HepG2 (cell line): ENCODE results near the gene NAA35. TPM values are rescaled to one million over a fixed set of nuclear protein-coding genes. Genes with fewer than 3 reads are reported as not detected.

ENCODE experiments used
- ATAC-seq: fragments of 200-7000 bp; cut with Tn5 transposase; 3 replicates; pipeline ENCODE4 v1.9.1; 2020; ENCODE audit warnings: mild to moderate bottlenecking, moderate library complexity
- BruUV-seq: library from RNA; stranded (reverse); fragments of 400-500 nt; replicated peaks from 2 replicates; lab custom pipeline; 2021; lab: Mats Ljungman, UMichigan
- CTCF ChIA-PET: fragments of 300-600 bp; formaldehyde crosslinking; extraction: SDS; loops from one replicate; lab custom pipeline; 2021; ENCODE audit warnings: low total read pairs, inconsistent platforms, low intra/inter-chr PET ratio; lab: Yijun Ruan, JAX
- POLR2A ChIA-PET: fragments of 350-600 bp; sonication (Branson Sonifier 250); formaldehyde crosslinking; loops from one replicate; lab custom pipeline; 2020; ENCODE audit warnings: antibody characterized with exemption, inconsistent platforms; lab: Yijun Ruan, JAX
- DNase-seq: peaks from one replicate; pipeline ENCODE4 v3.0.0-alpha.2; 2015; ENCODE audit warnings: low spot score
- FAIRE-seq: peaks from 3 replicates; lab custom pipeline; 2011; peaks lifted over from hg19 to GRCh38; lab: Jason Lieb, UNC
- H2AFZ ChIP-seq: one replicate; pipeline ENCODE4 v1.6.1; 2011; ENCODE audit warnings: low read length, inconsistent platforms
- H3K27ac ChIP-seq: fragments of 300-600 bp; 3 replicates; pipeline ENCODE4 v1.8.0; 2011; ENCODE audit warnings: mixed run types, mild to moderate bottlenecking, mixed read lengths, low read length, inconsistent platforms; ENCODE audit not compliant: insufficient read depth; ENCODE audit errors: extremely low read length
- H3K27me3 ChIP-seq, 2 experiments: fragments of 200-600 bp in 1 of 2; 2 replicates in 1 of 2; 3 replicates in 1 of 2; pipeline versions ENCODE4 v1.6.0 to v1.8.0; 2011; ENCODE audit warnings: low read length in 2 of 2, mild to moderate bottlenecking in 2 of 2, moderate library complexity in 2 of 2, inconsistent platforms in 1 of 2; ENCODE audit not compliant: insufficient read depth in 2 of 2, control insufficient read depth in 1 of 2
- H3K36me3 ChIP-seq, 2 experiments: fragments of 200-600 bp in 1 of 2; replicated peaks in 1 of 2; 2 replicates in 1 of 2; 3 replicates in 1 of 2; pipeline versions ENCODE4 v1.5.1 to v1.8.0; 2011; ENCODE audit warnings: low read length in 2 of 2, inconsistent platforms in 1 of 2; ENCODE audit not compliant: insufficient read depth in 2 of 2, control insufficient read depth in 1 of 2
- H3K4me1 ChIP-seq: 2 replicates; pipeline ENCODE4 v1.5.1; 2012; ENCODE audit warnings: low read length, inconsistent platforms; ENCODE audit not compliant: insufficient read depth
- H3K4me2 ChIP-seq: 2 replicates; pipeline ENCODE4 v1.6.0; 2011; ENCODE audit warnings: low read depth, low read length, inconsistent platforms
- H3K4me3 ChIP-seq, 3 experiments: fragments of 200-600 bp in 1 of 3; sonication (generic), shearing (Covaris generic) in 1 of 3; replicated peaks in 1 of 3; 2 replicates each; pipeline ENCODE4 v1.5.1; 2011 to 2016; ENCODE audit warnings: low read length in 3 of 3, inconsistent platforms in 2 of 3, low read depth in 2 of 3, mild to moderate bottlenecking in 2 of 3, control low read depth in 1 of 3, mixed read lengths in 1 of 3; ENCODE audit not compliant: insufficient read depth in 1 of 3
- H3K79me2 ChIP-seq: one replicate; pipeline ENCODE4 v1.6.1; 2011; ENCODE audit warnings: low read length, inconsistent platforms; ENCODE audit not compliant: insufficient read depth
- H3K9ac ChIP-seq: 2 replicates; pipeline ENCODE4 v1.6.0; 2011; ENCODE audit warnings: mild to moderate bottlenecking, low read depth, low read length, inconsistent platforms; ENCODE audit not compliant: insufficient read depth
- H3K9me3 ChIP-seq: 2 replicates; pipeline ENCODE4 v1.5.1; 2012; ENCODE audit warnings: mild to moderate bottlenecking, low read length
- H4K20me1 ChIP-seq: 2 replicates; pipeline ENCODE4 v1.6.0; 2011; ENCODE audit warnings: inconsistent platforms, mild to moderate bottlenecking, low read length, moderate library complexity; ENCODE audit not compliant: insufficient read depth
- ADNP ChIP-seq: sonication (generic); formaldehyde crosslinking; IDR thresholded peaks from 2 replicates; pipeline ENCODE4 v1.4.0; 2020; ENCODE audit warnings: missing genetic modification reagents
- CEBPB ChIP-seq: IDR thresholded peaks from 2 replicates; pipeline ENCODE4 v1.6.1; 2011; ENCODE audit warnings: low read depth, low read length, improper control_type of control experiment, borderline replicate concordance
- HOXA9 ChIP-seq: sonication (generic); formaldehyde crosslinking; IDR thresholded peaks from 2 replicates; pipeline ENCODE4 v1.8.1; 2022; ENCODE audit warnings: missing genetic modification reagents, mild to moderate bottlenecking, moderate library complexity, borderline replicate concordance
- JARID2 ChIP-seq: sonication (generic); formaldehyde crosslinking; IDR thresholded peaks from 2 replicates; pipeline ENCODE4 v1.8.1; 2023; ENCODE audit warnings: missing genetic modification reagents, inconsistent platforms; ENCODE audit not compliant: insufficient replicate concordance
- KAT2B ChIP-seq: fragments of 150-350 bp; IDR thresholded peaks from 2 replicates; pipeline ENCODE4 v1.6.1; 2014; ENCODE audit warnings: low read depth, low read length, borderline replicate concordance
- SIN3A ChIP-seq: IDR thresholded peaks from 2 replicates; pipeline ENCODE4 v1.6.1; 2011; ENCODE audit warnings: low read depth, mild to moderate bottlenecking, control low read depth, low read length, borderline replicate concordance
- SKIL ChIP-seq: sonication (generic); formaldehyde crosslinking; IDR thresholded peaks from 2 replicates; pipeline ENCODE4 v1.8.0; 2022; ENCODE audit warnings: missing genetic modification reagents, mild to moderate bottlenecking, moderate library complexity, borderline replicate concordance
- SP5 ChIP-seq: IDR thresholded peaks from 2 replicates; pipeline ENCODE4 v1.6.1; 2016; ENCODE audit warnings: low read depth, borderline replicate concordance
- SPEN ChIP-seq: sonication (generic); formaldehyde crosslinking; IDR thresholded peaks from 2 replicates; pipeline ENCODE4 v1.5.1; 2020; ENCODE audit warnings: low read depth, mild to moderate bottlenecking, missing genetic modification reagents
- STAG1 ChIP-seq: sonication (generic); formaldehyde crosslinking; IDR thresholded peaks from 2 replicates; pipeline ENCODE4 v1.4.0; 2020; ENCODE audit warnings: missing genetic modification reagents
- U2AF1 ChIP-seq: fragments of 200-400 bp; formaldehyde crosslinking; optimal IDR thresholded peaks from 2 replicates; pipeline ENCODE3; 2017; ENCODE audit warnings: mild to moderate bottlenecking, low read depth, low read length
- ZMYM4 ChIP-seq: sonication (generic); formaldehyde crosslinking; IDR thresholded peaks from 2 replicates; pipeline ENCODE4 v1.8.1; 2023; ENCODE audit warnings: mild to moderate bottlenecking, missing genetic modification reagents
- ZNF263 ChIP-seq: sonication (generic); formaldehyde crosslinking; IDR thresholded peaks from 2 replicates; pipeline ENCODE4 v1.4.0; 2020; ENCODE audit warnings: missing genetic modification reagents
- ZNF543 ChIP-seq: sonication (generic); formaldehyde crosslinking; IDR thresholded peaks from 2 replicates; pipeline ENCODE4 v1.4.0; 2020; ENCODE audit warnings: mild to moderate bottlenecking, missing genetic modification reagents
- ZNF574 ChIP-seq: sonication (generic); formaldehyde crosslinking; IDR thresholded peaks from 2 replicates; pipeline ENCODE4 v1.4.0; 2020; ENCODE audit warnings: missing genetic modification reagents
- WGBS: methylation state at CpG from one replicate; pipeline ENCODE4 v1.1.6; 2017; ENCODE audit warnings: low lambda C conversion rate; 5-methylcytosine and 5-hydroxymethylcytosine counted together
- in situ Hi-C: cut with HindIII; loops from 2 replicates; pipeline ENCODE4 v1.10.0; 2017; ENCODE audit warnings: low pct_unique_long_range_greater_than_20kb; ENCODE audit not compliant: extremely low pct_ligation_motif_present
- intact Hi-C: fragments of 100-400 bp; cut with micrococcal nuclease; formaldehyde crosslinking; loops from one replicate; pipeline ENCODE4 v1.10.0; 2022; ENCODE audit not compliant: unreplicated experiment
- polyA plus RNA-seq, 8 experiments: library from polyadenylated mRNA; depleted of rRNA in 3 of 8; stranded (reverse) in 7 of 8; unstranded in 1 of 8; fragments of >200 nt; fragmentation: Illumina TruSeq in 4 of 8; extraction: Trizol in 4 of 8; gene quantifications; 2 replicates each; pipeline versions ENCODE4 v1.2.1 to v1.2.3, GENCODE V29; 2011 to 2016; ENCODE audit warnings: low read depth in 4 of 8, missing spikeins in 1 of 8, mixed read lengths in 1 of 8; ENCODE audit not compliant: insufficient read depth in 1 of 8
- total RNA-seq, 5 experiments: library from RNA; depleted of rRNA; stranded (reverse); fragments of >200 nt; fragmentation: Illumina TruSeq; extraction: Trizol; gene quantifications; 2 replicates each; pipeline ENCODE4 v1.2.3, GENCODE V29; 2016; ENCODE audit warnings: low read depth in 1 of 5

NAA35 gene
- total and polyA plus RNA-seq, 2 of the 13 experiments (the other 11 are each of a cell fraction or from before 2014, with no cell fraction given) = 21.6 to 28.9 TPM

- in situ Hi-C loops (no loop called here), intact Hi-C loops (no loop called here)
- Histone ChIP-seq H3K4me2 (no peak overlapping the region), H3K79me2 (no peaks in the 10 kb centered on the region), H2AFZ (no peak overlapping the region), H3K4me1 (no peaks in the 10 kb centered on the region), H3K9ac (no peak overlapping the region), H3K27me3 (no peaks in the 10 kb centered on the region), H3K36me3 (no peaks in the 10 kb centered on the region), H3K27ac (no peak overlapping the region), H3K4me3 (no peak overlapping the region), H4K20me1 (peaks cover 4% of the 10 kb centered on the region; the same call in 1 of the 2 replicates), H3K9me3 (no peaks in the 10 kb centered on the region)
- TF ChIP-seq U2AF1 (no peak), SP5 (CRISPR knock-in tag) (no peak), STAG1 (CRISPR knock-in tag) (no peak), CEBPB (no peak), ZNF574 (CRISPR knock-in tag) (no peak)
- ATAC-seq (peak; percentile 9; the same call in 1 of the 3 replicates), FAIRE-seq (no peak), DNase-seq (no peak)
- POLR2A ChIA-PET = no interaction called here
- no TSS peak for BruUV-seq
- 91% methylated on average over 8 of the region's 15 CpGs for WGBS
- CTCF ChIA-PET = no interaction called here
Observed at GRCh38 chr9:86035827-86036440, 95.0 kb downstream of the NAA35 start.

- in situ Hi-C loops = no loop called here
- H3K27ac ChIP-seq = no peak overlapping the region
- H2AFZ ChIP-seq = no peak overlapping the region
- no peaks in the 10 kb centered on the region for H3K36me3 ChIP-seq
- no peaks in the 10 kb centered on the region for H3K9me3 ChIP-seq
- CTCF ChIA-PET = no interaction called here
- DNase-seq (no peak), ATAC-seq (no peak), FAIRE-seq (no peak)
- H4K20me1 ChIP-seq = peaks cover 4% of the 10 kb centered on the region; the same call in 1 of the 2 replicates
- no peaks in the 10 kb centered on the region for H3K4me1 ChIP-seq
- POLR2A ChIA-PET = no interaction called here
- H3K4me3 ChIP-seq = no peak overlapping the region
- H3K79me2 ChIP-seq = no peaks in the 10 kb centered on the region
- WGBS = 96% methylated on average over 9 of the region's 9 CpGs
- H3K4me2 ChIP-seq = no peak overlapping the region
- no peaks in the 10 kb centered on the region for H3K27me3 ChIP-seq
- intact Hi-C loops = no loop called here
- no peak overlapping the region for H3K9ac ChIP-seq
- BruUV-seq = no TSS peak
- TF ChIP-seq HOXA9 (CRISPR knock-in tag) = no peak
- TF ChIP-seq ZNF263 (CRISPR knock-in tag) = no peak
- no peak for TF ChIP-seq ZNF543 (CRISPR knock-in tag)
- no peak for TF ChIP-seq JARID2
- TF ChIP-seq SIN3A = no peak
- TF ChIP-seq ZMYM4 (CRISPR knock-in tag) = no peak
- no peak for TF ChIP-seq SPEN (CRISPR knock-in tag)
- TF ChIP-seq KAT2B = no peak
- TF ChIP-seq SKIL (CRISPR knock-in tag) = no peak
- TF ChIP-seq ADNP (CRISPR knock-in tag) = no peak
Observed at GRCh38 chr9:86036555-86036954, 95.6 kb downstream of the NAA35 start.
